Mesothelial cell of epicardium (in vitro differentiated cells): Measurements from ENCODE around the gene COL19A1. TPM values are rescaled to one million over a fixed set of nuclear protein-coding genes. Genes with fewer than 3 reads are reported as not detected.

Experiments
- DNase-seq, 2 experiments: peaks; one replicate each; pipeline ENCODE4 v3.0.0; 2021; ENCODE audit warnings: low spot score in 2 of 2; ENCODE audit not compliant: unreplicated experiment in 2 of 2
- H3K27ac Mint-ChIP-seq: 2 replicates; pipeline ENCODE4 v1.8.0; 2021; ENCODE audit warnings: mixed read lengths
- H3K27me3 Mint-ChIP-seq: 2 replicates; pipeline ENCODE4 v1.8.0; 2021; ENCODE audit warnings: low read depth, mixed read lengths
- H3K36me3 Mint-ChIP-seq: 2 replicates; pipeline ENCODE4 v1.8.0; 2021; ENCODE audit warnings: mixed read lengths
- H3K4me1 Mint-ChIP-seq: 2 replicates; pipeline ENCODE4 v1.8.0; 2021; ENCODE audit warnings: mixed read lengths
- H3K4me3 Mint-ChIP-seq: 2 replicates; pipeline ENCODE4 v1.8.0; 2021; ENCODE audit warnings: mild to moderate bottlenecking, moderate library complexity, mixed read lengths
- H3K9me3 Mint-ChIP-seq: 2 replicates; pipeline ENCODE4 v1.8.0; 2021; ENCODE audit warnings: mixed read lengths
- total RNA-seq: library from RNA; stranded (reverse); gene quantifications from 3 replicates; pipeline ENCODE4 v1.2.1, GENCODE V29; 2021
- TF ChIP-seq, protein P1 (sequence below): fragments of 200-600 bp; sonication (generic); IDR thresholded peaks from one replicate; pipeline ENCODE4 v1.5.0; 2021; ENCODE audit warnings: antibody characterized with exemption; ENCODE audit not compliant: unreplicated experiment

The COL19A1 gene
- total RNA-seq, 1 donor from 2014 or later = 0.25 TPM

DNA sequence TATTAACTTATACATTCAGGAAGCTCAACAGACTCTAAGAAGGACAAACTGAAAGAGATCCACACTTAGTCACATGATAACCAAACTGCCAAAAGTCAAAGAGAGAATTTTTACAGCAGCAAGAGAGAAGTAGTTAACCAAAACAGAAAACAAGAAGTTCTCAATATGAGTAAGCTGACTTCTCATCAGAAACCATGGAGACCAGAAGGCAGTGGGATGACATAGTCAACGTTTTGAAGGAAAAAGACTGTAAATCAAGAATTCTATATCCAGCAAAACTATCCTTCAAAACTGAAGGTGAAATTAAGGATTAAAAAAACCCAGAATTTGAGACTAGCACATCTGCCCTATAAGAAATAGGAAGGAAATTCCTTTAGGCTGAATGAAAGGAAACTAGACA, 60.4 kb downstream of the COL19A1 start:
- no peak overlapping the region for H3K4me3 Mint-ChIP-seq
- no peaks in the 10 kb centered on the region for H3K4me1 Mint-ChIP-seq
- peaks cover 2% of the 10 kb centered on the region for H3K36me3 Mint-ChIP-seq
- DNase-seq = no peak
- no peaks in the 10 kb centered on the region for H3K27me3 Mint-ChIP-seq
- H3K9me3 Mint-ChIP-seq = peaks cover 29% of the 10 kb centered on the region
- TF ChIP-seq, protein P1, sequence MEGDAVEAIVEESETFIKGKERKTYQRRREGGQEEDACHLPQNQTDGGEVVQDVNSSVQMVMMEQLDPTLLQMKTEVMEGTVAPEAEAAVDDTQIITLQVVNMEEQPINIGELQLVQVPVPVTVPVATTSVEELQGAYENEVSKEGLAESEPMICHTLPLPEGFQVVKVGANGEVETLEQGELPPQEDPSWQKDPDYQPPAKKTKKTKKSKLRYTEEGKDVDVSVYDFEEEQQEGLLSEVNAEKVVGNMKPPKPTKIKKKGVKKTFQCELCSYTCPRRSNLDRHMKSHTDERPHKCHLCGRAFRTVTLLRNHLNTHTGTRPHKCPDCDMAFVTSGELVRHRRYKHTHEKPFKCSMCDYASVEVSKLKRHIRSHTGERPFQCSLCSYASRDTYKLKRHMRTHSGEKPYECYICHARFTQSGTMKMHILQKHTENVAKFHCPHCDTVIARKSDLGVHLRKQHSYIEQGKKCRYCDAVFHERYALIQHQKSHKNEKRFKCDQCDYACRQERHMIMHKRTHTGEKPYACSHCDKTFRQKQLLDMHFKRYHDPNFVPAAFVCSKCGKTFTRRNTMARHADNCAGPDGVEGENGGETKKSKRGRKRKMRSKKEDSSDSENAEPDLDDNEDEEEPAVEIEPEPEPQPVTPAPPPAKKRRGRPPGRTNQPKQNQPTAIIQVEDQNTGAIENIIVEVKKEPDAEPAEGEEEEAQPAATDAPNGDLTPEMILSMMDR = no peak
- H3K27ac Mint-ChIP-seq = no peak overlapping the region

GRCh38 chr6:69933239-69933638, 66.9 kb downstream of the COL19A1 start:
- H3K4me3 Mint-ChIP-seq = no peak overlapping the region
- no peak for DNase-seq
- no peak overlapping the region for H3K27ac Mint-ChIP-seq

GRCh38 chr6:69935079-69935478, 68.7 kb downstream of the COL19A1 start:
- H3K4me3 Mint-ChIP-seq = no peak overlapping the region
- TF ChIP-seq, protein P1 = no peak
- no peaks in the 10 kb centered on the region for H3K27me3 Mint-ChIP-seq
- no peak for DNase-seq
- peaks cover 2% of the 10 kb centered on the region for H3K4me1 Mint-ChIP-seq
- H3K27ac Mint-ChIP-seq = no peak overlapping the region
- H3K36me3 Mint-ChIP-seq = no peaks in the 10 kb centered on the region
- no peaks in the 10 kb centered on the region for H3K9me3 Mint-ChIP-seq

More at GRCh38 chr6:69933239-69933638, 66.9 kb downstream of the COL19A1 start:
- Mint-ChIP-seq H3K9me3 (no peaks in the 10 kb centered on the region), H3K27me3 (no peaks in the 10 kb centered on the region), H3K4me1 (peaks cover 2% of the 10 kb centered on the region), H3K36me3 (no peaks in the 10 kb centered on the region)
- TF ChIP-seq, protein P1 = no peak

GRCh38 chr6:69936674-69937363, 70.5 kb downstream of the COL19A1 start:
- no peak for DNase-seq
- no peaks in the 10 kb centered on the region for H3K9me3 Mint-ChIP-seq
- H3K27me3 Mint-ChIP-seq = no peaks in the 10 kb centered on the region
- H3K4me3 Mint-ChIP-seq = no peak overlapping the region
- no peaks in the 10 kb centered on the region for H3K36me3 Mint-ChIP-seq
- H3K27ac Mint-ChIP-seq = no peak overlapping the region
- TF ChIP-seq, protein P1 = no peak
- H3K4me1 Mint-ChIP-seq = peaks cover 2% of the 10 kb centered on the region

DNA sequence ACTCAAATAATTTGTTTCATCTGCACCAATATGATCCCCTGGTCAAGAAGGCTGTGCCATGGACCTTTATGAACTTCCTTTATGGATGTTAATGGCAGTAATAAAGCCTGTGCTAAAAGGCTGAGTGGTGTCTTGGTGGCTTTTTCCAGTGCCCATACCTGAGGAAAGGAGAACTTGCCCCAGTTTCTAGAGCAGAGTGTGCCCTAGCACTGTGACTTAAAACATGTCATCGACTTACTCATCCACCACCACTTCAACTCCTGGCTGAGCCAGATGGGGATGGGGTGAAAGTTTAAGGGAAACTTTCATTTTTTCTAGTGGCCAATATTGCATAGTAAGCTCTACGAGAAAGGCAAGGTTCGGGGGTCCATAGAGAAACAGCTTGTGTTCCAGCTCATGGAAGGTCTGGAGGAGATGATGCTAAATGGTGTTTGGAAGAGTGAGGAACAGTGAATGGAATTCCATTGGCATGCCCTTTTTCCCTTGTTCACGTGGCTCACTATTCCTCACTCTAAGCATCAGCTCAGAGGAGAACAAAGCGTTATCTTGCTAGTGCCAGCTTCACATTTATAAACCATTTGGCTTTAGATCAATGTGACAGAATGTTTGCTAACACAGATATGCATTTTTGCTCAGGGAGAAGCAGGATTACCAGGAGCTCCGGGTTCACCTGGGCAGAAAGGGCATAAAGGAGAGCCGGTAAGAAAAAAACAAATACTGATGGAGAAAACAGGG, 71.2 kb downstream of the COL19A1 start:
- TF ChIP-seq, protein P1 = no peak
- Mint-ChIP-seq H3K27me3 (no peaks in the 10 kb centered on the region), H3K4me1 (peaks cover 2% of the 10 kb centered on the region), H3K4me3 (no peak overlapping the region), H3K27ac (no peak overlapping the region), H3K36me3 (no peaks in the 10 kb centered on the region), H3K9me3 (no peaks in the 10 kb centered on the region)
- no peak for DNase-seq
